OCI-LY3 (cell line): ENCODE measurements around the gene OTOGL.

Experiments
- H2AFZ ChIP-seq: fragments of 200-600, 300-600 bp; shearing (Covaris generic); 2 replicates; pipeline ENCODE4 v1.6.0; 2014; ENCODE audit warnings: antibody characterized with exemption, low read depth, low read length
- H3K27ac ChIP-seq: fragments of 200-600, 300-600 bp; sonication (generic); 2 replicates; pipeline ENCODE4 v1.5.1; 2014; ENCODE audit warnings: mild to moderate bottlenecking, low read length, moderate library complexity, mixed read lengths
- H3K27me3 ChIP-seq: fragments of 200-600, 300-600 bp; sonication (generic); 2 replicates; pipeline ENCODE4 v1.6.1; 2014; ENCODE audit warnings: low read depth, low read length, mixed read lengths
- H3K36me3 ChIP-seq: fragments of 200-600, 300-600 bp; sonication (generic); replicated peaks from 2 replicates; pipeline ENCODE3; 2014; ENCODE audit warnings: low read depth, low read length, mixed read lengths
- H3K4me1 ChIP-seq: fragments of 300-600, 200-600 bp; sonication (generic); 2 replicates; pipeline ENCODE4 v1.6.1; 2014; ENCODE audit warnings: low read length, mixed read lengths
- H3K4me2 ChIP-seq: fragments of 200-600, 300-600 bp; sonication (generic); 2 replicates; pipeline ENCODE4 v1.6.1; 2014; ENCODE audit warnings: low read length, mixed read lengths
- H3K4me3 ChIP-seq: fragments of 300-600, 200-600 bp; sonication (generic); 2 replicates; pipeline ENCODE4 v1.5.1; 2014; ENCODE audit warnings: antibody characterized with exemption, mild to moderate bottlenecking, low read length, moderate library complexity
- H3K79me2 ChIP-seq: fragments of 300-600, 200-600 bp; shearing (Covaris generic); 2 replicates; pipeline ENCODE4 v1.6.1; 2014; ENCODE audit warnings: mild to moderate bottlenecking, low read length, mixed read lengths
- H3K9ac ChIP-seq: fragments of 300-600, 200-600 bp; shearing (Covaris generic); 2 replicates; pipeline ENCODE4 v1.6.0; 2014; ENCODE audit warnings: mild to moderate bottlenecking, low read length, moderate library complexity
- H3K9me3 ChIP-seq: fragments of 200-600, 300-600 bp; shearing (Covaris generic); 2 replicates; pipeline ENCODE4 v1.6.1; 2014; ENCODE audit warnings: low read length, mixed read lengths; ENCODE audit not compliant: insufficient read depth
- H4K20me1 ChIP-seq: fragments of 200-600, 300-600 bp; sonication (generic); 2 replicates; pipeline ENCODE4 v1.6.1; 2016; ENCODE audit warnings: low read length, mixed read lengths; ENCODE audit not compliant: insufficient read depth
- CTCF ChIP-seq: fragments of 200-600, 300-600 bp; sonication (generic); IDR thresholded peaks from 2 replicates; pipeline ENCODE4 v1.5.1; 2014; ENCODE audit warnings: antibody characterized with exemption, low read length, low read depth
- EZH2phosphoT487 ChIP-seq: fragments of 200-600 bp; shearing (Covaris generic); IDR thresholded peaks from 2 replicates; pipeline ENCODE4 v1.6.1; 2018; ENCODE audit warnings: antibody characterized with exemption, mixed run types, low read depth

OTOGL gene

GRCh38 chr12:80234667-80235066 is 135.3 kb downstream of the OTOGL start:
- Histone ChIP-seq H3K4me3 (no peak overlapping the region), H3K9me3 (no peaks in the 10 kb centered on the region), H3K36me3 (no peaks in the 10 kb centered on the region), H3K4me1 (no peaks in the 10 kb centered on the region), H3K27ac (no peak overlapping the region), H3K27me3 (no peaks in the 10 kb centered on the region), H3K79me2 (no peaks in the 10 kb centered on the region), H3K4me2 (no peak overlapping the region), H2AFZ (no peak overlapping the region), H3K9ac (no peak overlapping the region), H4K20me1 (no peaks in the 10 kb centered on the region)
- TF ChIP-seq EZH2phosphoT487 (no peak), CTCF (no peak)

- H3K4me1 ChIP-seq, result no peaks in the 10 kb centered on the region
- H3K9ac ChIP-seq, result no peak overlapping the region
- H3K79me2 ChIP-seq, result no peaks in the 10 kb centered on the region
- H3K36me3 ChIP-seq, result no peaks in the 10 kb centered on the region
- no peaks in the 10 kb centered on the region for H3K9me3 ChIP-seq
- no peak overlapping the region for H3K4me2 ChIP-seq
- H3K27me3 ChIP-seq, result no peaks in the 10 kb centered on the region
- no peaks in the 10 kb centered on the region for H4K20me1 ChIP-seq
- no peak overlapping the region for H3K4me3 ChIP-seq
- no peak overlapping the region for H3K27ac ChIP-seq
- no peak overlapping the region for H2AFZ ChIP-seq
- TF ChIP-seq EZH2phosphoT487 (no peak), CTCF (no peak)
These were observed 136.6 kb downstream of the OTOGL start for GRCh38 chr12:80235944-80236343.

GRCh38 chr12:80239867-80240266 is 140.5 kb downstream of the OTOGL start:
- H3K4me3 ChIP-seq, result no peak overlapping the region
- no peaks in the 10 kb centered on the region for H3K27me3 ChIP-seq
- TF ChIP-seq CTCF, result no peak
- TF ChIP-seq EZH2phosphoT487, result no peak

GRCh38 chr12:80241576-80242273 is 142.4 kb downstream of the OTOGL start:
- Histone ChIP-seq H3K27ac (no peak overlapping the region), H3K4me2 (no peak overlapping the region), H3K27me3 (no peaks in the 10 kb centered on the region), H3K9me3 (no peaks in the 10 kb centered on the region), H3K4me3 (no peak overlapping the region), H2AFZ (no peak overlapping the region), H3K9ac (no peak overlapping the region), H3K4me1 (no peaks in the 10 kb centered on the region), H3K36me3 (no peaks in the 10 kb centered on the region), H4K20me1 (no peaks in the 10 kb centered on the region), H3K79me2 (no peaks in the 10 kb centered on the region)
- TF ChIP-seq CTCF (no peak), EZH2phosphoT487 (no peak)

More at GRCh38 chr12:80239867-80240266, 140.5 kb downstream of the OTOGL start:
- Histone ChIP-seq H3K4me1 (no peaks in the 10 kb centered on the region), H3K9ac (no peak overlapping the region), H3K79me2 (no peaks in the 10 kb centered on the region), H3K36me3 (no peaks in the 10 kb centered on the region), H2AFZ (no peak overlapping the region), H3K4me2 (no peak overlapping the region), H3K27ac (no peak overlapping the region), H4K20me1 (no peaks in the 10 kb centered on the region), H3K9me3 (no peaks in the 10 kb centered on the region)
